HG03039 (cell line): ENCODE data around the gene HNRNPM.

Experiments used
- ATAC-seq: cut with Tn5 transposase; IDR thresholded peaks from one replicate; pipeline ENCODE4 v1.9.1; 2021; ENCODE audit warnings: mild to moderate bottlenecking, moderate library complexity; ENCODE audit not compliant: unreplicated experiment

Gene HNRNPM

GRCh38 chr19:8536282-8536681, 91.5 kb downstream of the HNRNPM start:
- no peak for ATAC-seq

- ATAC-seq, result no peak
Observed at GRCh38 chr19:8537099-8537498, 92.3 kb downstream of the HNRNPM start.
